HG03439 (cell line): ENCODE measurements around the gene SHROOM3.
A peak's percentile ranks its signal among the peaks of the same experiment; 100 is the strongest.
"Not testable (repeated sequence)": the region's sequence is repeated elsewhere in the genome, so short reads cannot be mapped to it uniquely, and the experiment has no call there.

Experiments used
- ATAC-seq: cut with Tn5 transposase; IDR thresholded peaks from one replicate; pipeline ENCODE4 v1.9.1; 2021; ENCODE audit warnings: mild to moderate bottlenecking, moderate library complexity; ENCODE audit not compliant: unreplicated experiment

The SHROOM3 gene

GRCh38 chr4:76589402-76589801 lies 154.4 kb downstream of the SHROOM3 start:
- ATAC-seq: no peak

- ATAC-seq: no peak
These were observed 155.1 kb downstream of the SHROOM3 start for GRCh38 chr4:76589872-76590797.

- ATAC-seq: no peak
These were observed 155.8 kb downstream of the SHROOM3 start for GRCh38 chr4:76590798-76591281.

GRCh38 chr4:76591992-76592391 lies 157.0 kb downstream of the SHROOM3 start:
- ATAC-seq: no peak

- ATAC-seq: no peak
These were observed 157.4 kb downstream of the SHROOM3 start for GRCh38 chr4:76592460-76592859.

GRCh38 chr4:76594173-76594572 lies 159.1 kb downstream of the SHROOM3 start:
- no peak for ATAC-seq

GRCh38 chr4:76595435-76595834 lies 160.4 kb downstream of the SHROOM3 start:
- no peak for ATAC-seq

GRCh38 chr4:76596713-76597112 lies 161.7 kb downstream of the SHROOM3 start:
- no peak for ATAC-seq

- no peak for ATAC-seq
These were observed 162.5 kb downstream of the SHROOM3 start for GRCh38 chr4:76597423-76597979.

GRCh38 chr4:76600447-76600846 lies 165.4 kb downstream of the SHROOM3 start:
- ATAC-seq: no peak

- no peak for ATAC-seq
These were observed 166.8 kb downstream of the SHROOM3 start for GRCh38 chr4:76601791-76602190.

GRCh38 chr4:76605099-76605563 lies 170.1 kb downstream of the SHROOM3 start:
- no peak for ATAC-seq

- no peak for ATAC-seq
These were observed 171.7 kb downstream of the SHROOM3 start for GRCh38 chr4:76606645-76607265.

- ATAC-seq: peak; percentile 96
These were observed 172.3 kb downstream of the SHROOM3 start for GRCh38 chr4:76607266-76607799.

- ATAC-seq: peak; percentile 30
These were observed 172.8 kb downstream of the SHROOM3 start for GRCh38 chr4:76607846-76608245.

- not testable (repeated sequence) for ATAC-seq
These were observed 173.5 kb downstream of the SHROOM3 start for GRCh38 chr4:76608549-76608948.

GRCh38 chr4:76610751-76611547 lies 175.9 kb downstream of the SHROOM3 start:
- ATAC-seq: no peak

- no peak for ATAC-seq
These were observed 176.7 kb downstream of the SHROOM3 start for GRCh38 chr4:76611616-76612207.

GRCh38 chr4:76614589-76614988 lies 179.6 kb downstream of the SHROOM3 start:
- ATAC-seq: no peak

- ATAC-seq: no peak
These were observed 181.0 kb downstream of the SHROOM3 start for GRCh38 chr4:76615999-76616398.
